NCI-H82 (cell line): Measurements from ENCODE around the gene RNASE13.
A peak's percentile ranks its signal among the peaks of the same experiment; 100 is the strongest.
"Not testable (repeated sequence)": the region's sequence is repeated elsewhere in the genome, so short reads cannot be mapped to it uniquely, and the experiment has no call there.

Source experiments
- DNase-seq: peaks from one replicate; lab custom pipeline; 2025; lab: John Stamatoyannopoulos, UW

Gene RNASE13

DNA sequence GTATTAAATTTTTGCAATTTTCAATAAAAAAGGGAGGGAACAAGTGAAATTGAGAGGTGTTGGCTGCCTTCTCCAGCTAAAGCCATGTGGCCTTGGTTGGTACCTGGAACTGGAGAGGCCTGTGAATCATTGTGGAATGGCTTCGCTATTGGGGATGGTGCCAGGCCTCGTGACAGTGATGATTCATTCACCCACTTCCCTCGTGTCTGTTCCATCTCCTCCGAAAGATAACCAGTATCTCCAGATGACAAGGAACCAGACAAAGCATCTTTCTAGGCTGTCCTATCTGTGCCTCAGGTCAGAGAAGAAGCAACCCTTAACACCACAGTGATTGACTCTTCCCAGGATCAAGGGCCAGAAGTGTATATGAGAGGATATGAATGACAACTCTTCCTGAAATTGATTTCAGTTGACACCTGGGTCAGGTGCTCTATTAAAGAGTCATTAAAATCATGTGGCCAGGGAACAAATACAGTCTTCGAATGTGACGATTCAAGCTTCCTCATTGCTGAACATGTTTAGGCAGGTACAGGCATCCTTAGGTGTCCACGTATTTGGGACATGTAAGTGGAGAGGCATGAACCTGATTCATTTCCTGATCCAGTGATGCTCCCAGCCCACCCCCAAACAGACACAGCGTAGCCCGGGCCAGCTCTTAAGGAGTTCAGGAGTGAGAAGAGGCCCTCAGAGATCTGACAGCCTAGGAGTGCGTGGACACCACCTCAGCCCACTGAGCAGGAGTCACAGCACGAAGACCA is 7.2 kb upstream of the RNASE13 start, which contains the start of gene RNASE7:
RNASE7 (plus strand) TSS at position 687 of the 758 bp plus-strand sequence. CDS start 631 bp downstream, outside the sequence.
- DNase-seq: no peak

DNA sequence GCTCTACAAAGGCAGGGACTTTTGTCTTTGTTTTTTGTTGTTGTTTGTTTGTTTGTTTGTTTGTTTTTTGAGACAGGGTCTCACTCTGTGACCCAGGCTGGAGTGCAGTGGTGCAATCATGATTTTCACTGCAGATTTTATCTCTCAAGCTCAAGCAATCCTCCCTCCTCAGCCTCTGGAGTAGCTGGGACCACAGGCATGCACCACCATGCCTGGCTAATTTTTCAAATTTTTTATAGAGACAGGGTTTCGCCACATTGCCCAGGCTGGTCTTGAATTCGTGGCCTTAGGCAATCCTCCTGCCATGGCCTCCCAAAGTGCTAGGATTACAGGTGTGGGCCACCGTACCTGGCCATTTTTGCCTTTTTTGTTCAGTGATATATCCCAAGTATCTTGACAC is 6.3 kb upstream of the RNASE13 start:
- DNase-seq: not testable (repeated sequence)

GRCh38 chr14:21040370-21040925 is 5.8 kb upstream of the RNASE13 start:
- peak; percentile 70 for DNase-seq

- peak; percentile 80 for DNase-seq
Observed at GRCh38 chr14:21039585-21040369, 5.2 kb upstream of the RNASE13 start.

- DNase-seq: peak; percentile 91
Observed at GRCh38 chr14:21038441-21039422, 4.1 kb upstream of the RNASE13 start.

- peak; percentile 83 for DNase-seq
Observed at GRCh38 chr14:21037156-21037555, 2.5 kb upstream of the RNASE13 start.

DNA sequence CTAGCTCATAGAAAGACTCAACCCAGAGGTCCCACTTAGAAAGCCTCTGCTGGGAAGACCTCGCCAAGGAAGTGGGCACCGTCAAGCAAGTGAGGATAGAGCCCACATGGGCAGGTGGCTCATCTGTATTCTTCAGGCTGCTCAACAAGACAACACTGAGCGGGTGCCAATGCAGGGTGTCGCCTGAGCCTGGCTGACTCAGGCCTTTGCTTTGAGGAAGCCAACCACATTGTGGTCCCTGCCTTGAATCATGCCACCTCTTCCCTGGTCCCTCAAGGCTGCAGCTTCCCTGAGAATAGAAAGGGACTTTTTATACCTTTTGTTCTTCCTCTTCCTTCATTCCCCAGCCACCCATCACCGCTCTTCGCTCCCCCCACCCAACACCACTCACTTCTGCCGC is 2.1 kb upstream of the RNASE13 start:
- no peak for DNase-seq

GRCh38 chr14:21033133-21033698 is 1.4 kb downstream of the RNASE13 start:
- no peak for DNase-seq

DNA sequence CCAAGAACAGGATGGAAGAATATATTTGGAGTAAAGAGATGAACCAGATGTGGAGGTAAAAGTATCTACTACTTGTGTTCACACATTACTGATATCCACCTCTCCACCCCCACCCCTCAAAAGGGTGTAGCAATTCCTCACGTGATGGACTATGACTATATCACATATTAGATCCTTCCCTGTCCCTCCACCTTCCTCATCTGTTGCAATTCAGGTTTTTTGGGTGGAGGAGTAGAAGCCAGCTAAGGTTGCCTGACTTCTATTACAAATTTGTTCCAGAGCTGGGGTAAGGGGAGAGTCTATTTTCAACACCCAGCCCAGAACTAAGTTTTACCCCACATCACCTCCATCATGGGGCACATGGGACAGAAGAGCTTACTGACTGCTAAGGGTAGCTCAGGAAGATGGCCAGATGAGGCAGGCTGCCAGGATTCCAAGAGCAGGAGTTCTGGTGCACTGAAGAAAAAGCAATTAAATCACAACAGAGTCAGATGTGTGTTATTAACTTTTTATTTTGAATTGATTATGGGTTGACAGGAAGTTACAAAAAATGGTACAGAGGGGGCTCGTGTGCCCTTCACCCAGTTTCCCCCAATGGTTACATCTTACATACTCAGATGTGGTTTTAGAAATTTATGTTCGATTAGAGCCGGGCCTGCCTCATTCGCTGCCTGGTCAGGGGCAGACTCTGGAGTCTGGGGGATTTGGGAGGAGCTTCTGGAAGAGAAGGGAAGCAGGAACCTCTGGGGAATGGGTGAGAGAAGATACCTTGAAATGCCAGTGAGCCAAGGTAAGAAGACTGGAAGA is 2.1 kb downstream of the RNASE13 start:
- no peak for DNase-seq

DNA sequence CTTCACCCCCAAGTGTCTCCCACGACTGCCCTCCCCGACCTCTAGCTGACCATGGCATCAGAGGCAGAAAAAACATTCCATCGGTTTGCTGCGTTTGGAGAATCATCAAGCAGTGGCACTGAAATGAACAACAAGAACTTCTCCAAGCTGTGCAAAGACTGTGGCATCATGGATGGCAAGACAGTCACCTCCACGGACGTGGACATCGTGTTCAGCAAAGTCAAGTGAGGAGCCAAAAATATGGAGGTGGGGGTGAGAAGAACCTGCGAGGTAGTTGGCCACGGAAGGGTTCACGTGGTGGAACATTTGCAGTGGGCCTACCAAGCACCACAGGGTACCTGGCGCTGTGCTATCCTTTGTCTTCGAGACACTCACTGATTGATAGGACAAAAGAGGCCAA is 4.1 kb downstream of the RNASE13 start:
- no peak for DNase-seq

DNA sequence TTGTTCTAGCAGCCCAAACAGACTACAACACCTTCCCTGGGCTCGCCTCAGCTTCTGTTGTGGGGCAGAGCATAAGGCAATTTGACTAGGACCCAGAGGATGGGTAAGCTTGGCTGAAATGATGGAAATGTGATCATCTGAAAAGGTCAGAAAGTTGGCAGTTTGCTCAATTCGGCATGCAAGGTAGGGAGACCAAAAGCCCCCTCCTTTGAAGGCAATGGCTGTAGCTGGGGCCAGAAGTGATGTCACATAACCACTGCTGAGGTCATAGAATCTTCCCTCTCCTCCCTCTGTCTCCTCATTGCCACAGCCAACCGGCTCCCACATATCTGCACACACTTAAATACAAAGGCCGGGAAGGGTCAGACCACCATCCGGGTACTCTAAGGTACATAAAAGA is 4.7 kb downstream of the RNASE13 start, which contains the start of gene TPPP2:
TPPP2 (plus strand) TSS at position 301 of the 400 bp plus-strand sequence. CDS start 365 bp downstream, outside the sequence.
- no peak for DNase-seq

- no peak for DNase-seq
Observed at GRCh38 chr14:21026988-21027315, 7.7 kb downstream of the RNASE13 start.

- DNase-seq: no peak
Observed at GRCh38 chr14:21026274-21026987, 8.2 kb downstream of the RNASE13 start.

DNA sequence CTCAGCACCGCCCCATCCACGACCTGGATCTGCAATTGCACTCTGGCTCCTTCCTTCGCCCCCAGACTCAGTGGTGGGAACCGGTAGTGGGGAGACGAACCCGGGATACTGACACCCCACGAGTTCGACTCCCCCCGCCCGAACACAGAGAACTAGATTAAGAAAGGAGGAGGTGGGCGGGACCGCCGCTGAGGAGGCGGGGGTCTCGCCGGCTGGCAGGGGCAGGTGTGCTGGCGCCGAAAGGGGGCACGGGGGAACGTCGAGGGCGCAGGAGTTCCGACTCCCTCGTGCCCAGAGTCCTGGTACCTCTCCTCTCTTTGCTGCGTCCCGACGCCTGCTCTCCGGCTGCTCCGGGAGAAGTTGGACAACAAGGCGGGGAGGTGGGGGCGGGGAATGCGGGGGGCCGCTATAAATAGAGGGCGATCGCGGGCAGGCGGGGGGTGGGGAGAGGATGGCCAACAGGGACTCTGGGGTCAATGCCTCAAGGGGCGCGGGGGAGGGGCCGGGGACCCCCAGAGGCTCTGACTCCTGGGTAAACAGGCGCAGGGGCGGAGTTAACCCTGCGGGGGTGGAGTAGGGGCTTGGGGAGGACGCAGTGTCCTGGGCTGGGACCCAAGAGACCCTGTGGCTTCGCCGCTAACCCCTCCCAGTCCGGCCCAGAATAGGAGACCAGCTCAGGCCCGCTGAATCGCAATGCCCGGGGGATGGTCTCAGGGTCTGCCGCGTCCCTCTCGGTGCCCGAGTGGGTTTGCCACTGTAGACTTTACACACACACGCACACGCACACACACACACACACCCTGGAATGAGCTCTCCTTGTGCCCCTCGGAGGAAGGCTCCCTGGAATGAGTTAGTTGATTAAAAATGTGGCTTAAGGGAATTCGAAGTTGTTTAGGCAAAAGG is 9.0 kb downstream of the RNASE13 start:
- DNase-seq: peak; percentile 49

- peak; percentile 88 for DNase-seq
Observed at GRCh38 chr14:21024585-21025370, 9.8 kb downstream of the RNASE13 start, which contains the start of gene NDRG2. NDRG2 (minus strand) TSS chr14:21025061; CDS start chr14:21023315, 1,746 bp downstream.

- peak; percentile 17 for DNase-seq
Observed at GRCh38 chr14:21023817-21024584, 10.6 kb downstream of the RNASE13 start.

DNA sequence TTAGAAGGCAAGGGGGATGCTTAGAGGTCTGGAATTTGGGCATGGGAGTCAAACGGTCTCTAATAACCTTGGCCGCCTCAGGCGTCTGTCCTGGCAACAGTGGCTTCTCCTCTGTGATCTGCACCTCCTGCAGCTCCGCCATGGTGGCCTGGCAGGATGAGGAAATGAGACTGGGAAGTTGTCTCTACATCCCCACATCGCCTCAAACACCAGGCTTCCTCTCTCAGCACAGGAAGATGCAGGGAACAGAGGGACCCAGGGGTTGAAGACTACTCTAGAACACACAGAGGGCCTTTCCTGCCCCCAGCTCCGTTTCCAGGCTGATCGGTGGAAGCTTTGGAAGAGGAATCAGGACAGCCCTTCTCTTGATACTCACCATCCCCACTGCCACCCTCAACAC is 11.4 kb downstream of the RNASE13 start:
- DNase-seq: no peak
